GF-D8 (cell line): Measurements from ENCODE around the gene FOXO4.

Experiments used
- DNase-seq: peaks from one replicate; lab custom pipeline; 2025; lab: John Stamatoyannopoulos, UW

The FOXO4 gene

DNA sequence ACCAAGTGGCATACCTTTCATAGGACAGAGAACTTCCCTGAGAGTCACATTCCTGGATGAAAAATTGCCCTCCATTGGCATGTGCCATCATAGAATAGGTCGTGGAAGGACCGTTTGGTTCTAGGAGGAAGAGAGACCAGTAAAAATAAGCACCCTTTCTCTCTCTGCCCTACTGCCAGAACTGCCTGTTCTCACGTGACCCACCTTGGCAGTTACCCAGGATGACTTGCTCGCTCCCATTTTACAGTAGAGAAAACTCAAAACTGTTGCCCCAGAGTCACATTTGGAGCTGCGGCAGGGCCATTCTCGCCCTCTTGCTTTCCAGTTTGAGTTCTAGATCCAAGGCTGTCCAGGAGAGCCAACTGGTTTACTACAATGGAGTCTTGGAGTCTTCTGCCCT lies 47.9 kb downstream of the FOXO4 start:
- DNase-seq: no peak

- no peak for DNase-seq
Measured at GRCh38 chrX:71144651-71145050, 49.0 kb downstream of the FOXO4 start, which contains the start of gene NLGN3. Gene NLGN3, plus strand, starts transcription at chrX:71144841. Its CDS starts 2,909 bp downstream, at chrX:71147750.

- DNase-seq: no peak
Measured at GRCh38 chrX:71147496-71148277, 52.0 kb downstream of the FOXO4 start.

- DNase-seq: no peak
Measured at GRCh38 chrX:71148278-71148663, 52.6 kb downstream of the FOXO4 start.

- no peak for DNase-seq
Measured at GRCh38 chrX:71151366-71151765, 55.7 kb downstream of the FOXO4 start.
